Activated CD4-positive, alpha-beta memory T cell treated with anti-CD3 and anti-CD28 coated beads, Interleukin-2, amount 10 ng/mL, durations not matched to agents 7 days and 5 days (primary cell): Measurements from ENCODE around the gene SORCS3. TPM values are rescaled to one million over a fixed set of nuclear protein-coding genes. Genes with fewer than 3 reads are reported as not detected.
A peak's percentile ranks its signal among the peaks of the same experiment; 100 is the strongest.

Source experiments
- CTCF ChIA-PET: fragments of 350-600 bp; sonication (Branson Sonifier 250); formaldehyde crosslinking; loops from one replicate; lab custom pipeline; 2021; ENCODE audit warnings: antibody characterized with exemption, inconsistent platforms; lab: Charles Lee
- POLR2A ChIA-PET: fragments of 350-600 bp; sonication (Branson Sonifier 250); formaldehyde crosslinking; loops from one replicate; lab custom pipeline; 2021; ENCODE audit warnings: antibody characterized with exemption; lab: Charles Lee
- DNase-seq: peaks from one replicate; pipeline ENCODE4 v3.0.0-alpha.2; 2020
- H3K27ac Mint-ChIP-seq: one replicate; pipeline ENCODE4 v1.8.0; 2021; ENCODE audit warnings: mild to moderate bottlenecking, mixed read lengths
- H3K27me3 Mint-ChIP-seq: one replicate; pipeline ENCODE4 v1.8.0; 2021; ENCODE audit warnings: mixed read lengths
- H3K36me3 Mint-ChIP-seq: one replicate; pipeline ENCODE4 v1.8.0; 2021; ENCODE audit warnings: low read depth, mixed read lengths
- H3K4me1 Mint-ChIP-seq: one replicate; pipeline ENCODE4 v1.8.0; 2021; ENCODE audit warnings: mixed read lengths
- H3K4me3 Mint-ChIP-seq: one replicate; pipeline ENCODE4 v1.8.0; 2021; ENCODE audit warnings: mild to moderate bottlenecking, mixed read lengths
- H3K9me3 Mint-ChIP-seq: one replicate; pipeline ENCODE4 v1.8.0; 2021; ENCODE audit warnings: mixed read lengths
- total RNA-seq, 2 experiments: library from RNA; stranded (reverse); gene quantifications; one replicate each; pipeline ENCODE4 v1.2.3, GENCODE V29; 2021

The SORCS3 gene
- not detected for total RNA-seq

- no peak for DNase-seq
- H3K4me1 Mint-ChIP-seq = peaks cover 3% of the 10 kb centered on the region
- POLR2A ChIA-PET = no interaction called here
- peaks cover 63% of the 10 kb centered on the region for H3K27me3 Mint-ChIP-seq
- no peak within 1 kb of the TSS for H3K4me3 Mint-ChIP-seq
- no peak within 1 kb of the TSS for H3K27ac Mint-ChIP-seq
- H3K9me3 Mint-ChIP-seq = no peaks in the 10 kb centered on the region
- no peaks in the 10 kb centered on the region for H3K36me3 Mint-ChIP-seq
- CTCF ChIA-PET = no interaction called here
Observed at GRCh38 chr10:104641187-104641936, at the start of gene SORCS3. Gene SORCS3, plus strand, starts transcription at chr10:104641290.

GRCh38 chr10:104591441-104591840 is 49.6 kb upstream of the SORCS3 start:
- Mint-ChIP-seq H3K9me3 (no peaks in the 10 kb centered on the region), H3K4me3 (no peak overlapping the region), H3K27me3 (peaks cover 9% of the 10 kb centered on the region), H3K27ac (no peak overlapping the region), H3K36me3 (no peaks in the 10 kb centered on the region), H3K4me1 (peaks cover 2% of the 10 kb centered on the region)
- POLR2A ChIA-PET = no interaction called here
- no peak for DNase-seq
- CTCF ChIA-PET = interaction anchor here (1.4 kb wide), 1 partner anchor 12 kb away, joined by 4 read pairs; no protein-coding TSS in a partner anchor

GRCh38 chr10:104601166-104601565 is 39.9 kb upstream of the SORCS3 start:
- H3K9me3 Mint-ChIP-seq = no peaks in the 10 kb centered on the region
- ChIA-PET CTCF (interaction anchor here (1.6 kb wide), 1 partner anchor 13 kb away, joined by 4 read pairs; no protein-coding TSS in a partner anchor), POLR2A (no interaction called here)
- H3K4me1 Mint-ChIP-seq = no peaks in the 10 kb centered on the region
- H3K27me3 Mint-ChIP-seq = peaks cover 9% of the 10 kb centered on the region
- no peak for DNase-seq
- H3K36me3 Mint-ChIP-seq = no peaks in the 10 kb centered on the region
- H3K27ac Mint-ChIP-seq = no peak overlapping the region
- H3K4me3 Mint-ChIP-seq = no peak overlapping the region

DNA sequence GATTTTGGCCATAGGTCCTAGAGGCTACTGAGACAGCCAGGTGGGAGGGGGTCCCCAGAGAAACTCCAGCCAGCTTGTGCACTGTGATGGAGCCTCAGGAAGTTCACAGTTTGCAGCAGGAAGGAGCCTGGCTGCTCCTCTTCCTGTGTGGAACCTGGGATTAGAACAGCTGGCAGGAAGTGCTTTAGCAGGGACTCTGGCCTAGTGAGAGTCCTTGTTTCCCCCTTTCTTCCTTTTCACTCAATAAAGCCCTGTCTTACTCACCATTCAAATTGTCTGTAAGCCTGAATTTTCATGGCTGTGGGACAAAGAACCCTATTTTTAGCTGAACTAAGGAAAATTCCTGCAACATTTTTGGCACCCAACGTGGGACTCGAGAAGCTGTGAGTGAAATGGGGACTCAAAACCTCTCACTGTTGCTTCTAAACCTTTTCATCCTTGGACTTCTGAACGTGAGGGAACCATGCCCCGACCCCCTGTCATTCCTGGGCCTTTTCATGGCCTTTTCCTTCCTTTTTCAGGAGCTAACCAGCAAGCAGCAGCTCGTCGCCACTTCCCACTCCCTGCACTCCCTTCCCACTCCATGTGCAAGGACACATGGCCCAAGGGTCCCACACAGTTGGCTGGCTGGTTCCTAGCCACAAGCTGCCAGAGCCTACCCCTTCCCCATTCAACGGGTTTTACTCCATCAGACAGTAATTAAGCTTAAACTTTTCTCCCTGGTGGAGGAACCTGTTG is 32.8 kb upstream of the SORCS3 start:
- H3K27me3 Mint-ChIP-seq = peaks cover 9% of the 10 kb centered on the region
- POLR2A ChIA-PET = no interaction called here
- H3K4me3 Mint-ChIP-seq = no peak overlapping the region
- no peak for DNase-seq
- H3K27ac Mint-ChIP-seq = no peak overlapping the region
- CTCF ChIA-PET = no interaction called here
- H3K4me1 Mint-ChIP-seq = no peaks in the 10 kb centered on the region
- no peaks in the 10 kb centered on the region for H3K36me3 Mint-ChIP-seq
- H3K9me3 Mint-ChIP-seq = peaks cover 2% of the 10 kb centered on the region

- H3K9me3 Mint-ChIP-seq = peaks cover 2% of the 10 kb centered on the region
- H3K4me1 Mint-ChIP-seq = no peaks in the 10 kb centered on the region
- no peak for DNase-seq
- CTCF ChIA-PET = no interaction called here
- no peaks in the 10 kb centered on the region for H3K36me3 Mint-ChIP-seq
- H3K27me3 Mint-ChIP-seq = peaks cover 6% of the 10 kb centered on the region
- POLR2A ChIA-PET = no interaction called here
- no peak overlapping the region for H3K27ac Mint-ChIP-seq
- no peak overlapping the region for H3K4me3 Mint-ChIP-seq
Observed at GRCh38 chr10:104612571-104613205, 28.4 kb upstream of the SORCS3 start.

DNA sequence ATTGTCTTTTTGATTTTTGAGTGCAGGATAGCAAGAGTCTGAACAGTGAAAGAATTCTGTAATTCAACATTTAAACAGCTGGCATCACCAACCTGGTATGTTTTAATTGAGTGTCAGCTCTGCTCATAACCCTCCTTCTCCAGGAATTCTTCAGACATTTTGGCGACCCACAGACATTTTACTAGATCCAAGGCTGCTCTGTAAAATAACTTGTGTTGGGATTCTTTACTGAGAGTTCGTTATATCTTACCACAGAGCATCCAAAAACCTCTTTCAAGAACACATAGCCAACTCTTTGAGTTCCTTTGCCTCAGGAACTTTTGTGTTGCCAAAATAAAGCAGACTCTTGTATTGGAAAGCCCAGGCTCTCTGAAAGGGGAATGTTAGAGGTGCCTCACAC is 27.7 kb upstream of the SORCS3 start:
- Mint-ChIP-seq H3K9me3 (peaks cover 2% of the 10 kb centered on the region), H3K27ac (no peak overlapping the region), H3K4me3 (no peak overlapping the region), H3K4me1 (no peaks in the 10 kb centered on the region), H3K27me3 (peaks cover 6% of the 10 kb centered on the region), H3K36me3 (no peaks in the 10 kb centered on the region)
- CTCF ChIA-PET = interaction anchor here (1.3 to 1.4 kb wide), 2 partner anchors 32 to 207 kb away, joined by 4 read pairs; no protein-coding TSS in a partner anchor
- POLR2A ChIA-PET = no interaction called here
- DNase-seq = no peak

GRCh38 chr10:104614245-104614831 is 26.8 kb upstream of the SORCS3 start:
- Mint-ChIP-seq H3K4me3 (no peak overlapping the region), H3K9me3 (no peaks in the 10 kb centered on the region), H3K27me3 (peaks cover 6% of the 10 kb centered on the region), H3K4me1 (no peaks in the 10 kb centered on the region), H3K36me3 (no peaks in the 10 kb centered on the region), H3K27ac (no peak overlapping the region)
- POLR2A ChIA-PET = no interaction called here
- CTCF ChIA-PET = interaction anchor here (1.2 to 1.4 kb wide), 4 partner anchors 12 to 208 kb away, joined by 3 to 4 read pairs (median 4); no protein-coding TSS in a partner anchor
- DNase-seq = peak; percentile 43

DNA sequence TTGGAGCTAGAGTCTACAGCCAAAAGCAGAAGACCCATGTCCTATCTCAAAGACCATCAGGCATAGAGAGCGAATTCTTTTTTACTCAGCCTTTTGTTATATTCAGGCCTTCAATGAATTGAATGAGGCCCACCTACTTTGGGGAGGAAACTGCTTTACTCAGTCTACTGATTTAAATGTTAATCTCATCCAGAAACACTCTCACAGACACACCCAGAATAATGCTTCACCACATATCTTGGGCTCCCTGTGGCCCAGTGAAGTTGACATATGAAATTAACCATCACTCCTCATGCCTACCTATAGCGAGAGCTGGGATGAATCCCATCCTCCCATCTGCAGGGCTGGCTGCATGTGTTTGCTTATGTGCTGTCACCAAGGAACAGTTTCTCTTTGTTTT is 26.0 kb upstream of the SORCS3 start:
- no peak for DNase-seq
- Mint-ChIP-seq H3K4me1 (no peaks in the 10 kb centered on the region), H3K9me3 (no peaks in the 10 kb centered on the region), H3K4me3 (no peak overlapping the region), H3K27me3 (peaks cover 4% of the 10 kb centered on the region), H3K36me3 (no peaks in the 10 kb centered on the region), H3K27ac (no peak overlapping the region)
- ChIA-PET CTCF (interaction anchor here (0.6 to 1.4 kb wide), 6 partner anchors 11 to 726 kb away, joined by 3 to 4 read pairs (median 4); no protein-coding TSS in a partner anchor), POLR2A (no interaction called here)

- H3K27me3 Mint-ChIP-seq = peaks cover 8% of the 10 kb centered on the region
- H3K4me3 Mint-ChIP-seq = no peak overlapping the region
- DNase-seq = no peak
- H3K36me3 Mint-ChIP-seq = no peaks in the 10 kb centered on the region
- no peaks in the 10 kb centered on the region for H3K9me3 Mint-ChIP-seq
- ChIA-PET CTCF (no interaction called here), POLR2A (no interaction called here)
- no peak overlapping the region for H3K27ac Mint-ChIP-seq
- no peaks in the 10 kb centered on the region for H3K4me1 Mint-ChIP-seq
Observed at GRCh38 chr10:104617831-104618230, 23.3 kb upstream of the SORCS3 start.

DNA sequence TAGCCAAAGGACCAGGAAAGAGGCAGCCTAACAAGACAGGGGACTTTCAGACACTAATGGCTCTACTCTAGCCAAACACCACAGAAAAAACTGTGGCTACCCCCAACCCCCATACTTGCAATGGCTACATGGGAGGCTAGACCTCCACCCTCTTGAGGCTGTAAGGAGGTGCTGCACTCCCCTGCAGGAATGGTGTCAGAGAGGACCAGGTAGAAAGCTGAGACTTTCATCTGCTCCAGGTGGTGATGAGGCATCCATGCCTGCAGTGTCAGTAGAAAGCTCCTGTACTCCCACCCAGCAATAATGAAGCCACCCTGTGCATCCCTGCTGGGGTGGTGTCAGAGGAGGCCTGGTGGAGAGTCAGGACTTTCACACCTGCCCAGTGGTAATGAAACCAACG is 18.9 kb upstream of the SORCS3 start:
- Mint-ChIP-seq H3K4me1 (no peaks in the 10 kb centered on the region), H3K27ac (no peak overlapping the region), H3K9me3 (no peaks in the 10 kb centered on the region), H3K27me3 (peaks cover 25% of the 10 kb centered on the region), H3K4me3 (no peak overlapping the region), H3K36me3 (no peaks in the 10 kb centered on the region)
- no peak for DNase-seq
- ChIA-PET POLR2A (no interaction called here), CTCF (interaction anchor here (1.7 kb wide), 1 partner anchor 215 kb away, joined by 5 read pairs; no protein-coding TSS in a partner anchor)

DNA sequence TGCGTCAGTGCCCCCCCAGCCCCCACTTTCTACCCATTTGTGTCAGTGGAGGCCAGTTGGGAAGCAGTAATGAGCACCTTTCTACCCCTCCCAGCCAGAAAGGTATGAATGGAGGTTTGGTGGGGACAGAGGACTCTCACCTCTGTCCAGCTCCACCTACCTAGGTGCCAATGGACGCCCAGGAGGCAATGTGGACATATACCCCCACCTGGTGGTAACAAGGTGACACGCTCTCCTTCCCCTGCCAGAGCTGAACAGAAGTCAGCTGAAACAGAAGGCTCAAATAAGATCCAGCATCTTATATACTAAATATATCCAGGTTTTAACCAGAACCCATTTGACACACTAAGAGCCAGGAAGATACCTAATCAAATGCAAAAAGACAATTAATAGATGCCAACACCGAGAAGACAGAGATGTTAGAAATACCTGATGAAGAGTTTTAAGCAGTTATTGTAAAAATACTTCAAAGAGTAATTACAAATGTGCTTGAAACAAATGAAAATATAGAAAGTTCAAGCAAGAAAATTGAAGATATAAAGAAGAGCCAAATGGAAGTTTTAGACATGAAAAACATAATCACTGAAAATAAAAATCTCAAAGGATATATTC is 18.4 kb upstream of the SORCS3 start:
- ChIA-PET CTCF (interaction anchor here (1.7 kb wide), 1 partner anchor 216 kb away, joined by 5 read pairs; no protein-coding TSS in a partner anchor), POLR2A (no interaction called here)
- peaks cover 27% of the 10 kb centered on the region for H3K27me3 Mint-ChIP-seq
- H3K9me3 Mint-ChIP-seq = no peaks in the 10 kb centered on the region
- no peaks in the 10 kb centered on the region for H3K36me3 Mint-ChIP-seq
- no peak overlapping the region for H3K4me3 Mint-ChIP-seq
- no peaks in the 10 kb centered on the region for H3K4me1 Mint-ChIP-seq
- DNase-seq = no peak
- no peak overlapping the region for H3K27ac Mint-ChIP-seq

- no peak overlapping the region for H3K27ac Mint-ChIP-seq
- H3K9me3 Mint-ChIP-seq = no peaks in the 10 kb centered on the region
- H3K27me3 Mint-ChIP-seq = peaks cover 17% of the 10 kb centered on the region
- DNase-seq = no peak
- H3K4me3 Mint-ChIP-seq = no peak overlapping the region
- H3K36me3 Mint-ChIP-seq = no peaks in the 10 kb centered on the region
- POLR2A ChIA-PET = interaction anchor here (1.0 kb wide), 1 partner anchor 12 kb away, joined by 3 read pairs; no protein-coding TSS in a partner anchor
- H3K4me1 Mint-ChIP-seq = no peaks in the 10 kb centered on the region
- CTCF ChIA-PET = no interaction called here
Observed at GRCh38 chr10:104630731-104631130, 10.4 kb upstream of the SORCS3 start.
